HG03457 (cell line): ENCODE data around the gene DCUN1D2.
"Not testable (repeated sequence)": the region's sequence is repeated elsewhere in the genome, so short reads cannot be mapped to it uniquely, and the experiment has no call there.

Experiments
- ATAC-seq: cut with Tn5 transposase; IDR thresholded peaks from one replicate; pipeline ENCODE4 v1.9.1; 2021; ENCODE audit warnings: moderate number of reproducible peaks; ENCODE audit not compliant: unreplicated experiment

DCUN1D2 gene

DNA sequence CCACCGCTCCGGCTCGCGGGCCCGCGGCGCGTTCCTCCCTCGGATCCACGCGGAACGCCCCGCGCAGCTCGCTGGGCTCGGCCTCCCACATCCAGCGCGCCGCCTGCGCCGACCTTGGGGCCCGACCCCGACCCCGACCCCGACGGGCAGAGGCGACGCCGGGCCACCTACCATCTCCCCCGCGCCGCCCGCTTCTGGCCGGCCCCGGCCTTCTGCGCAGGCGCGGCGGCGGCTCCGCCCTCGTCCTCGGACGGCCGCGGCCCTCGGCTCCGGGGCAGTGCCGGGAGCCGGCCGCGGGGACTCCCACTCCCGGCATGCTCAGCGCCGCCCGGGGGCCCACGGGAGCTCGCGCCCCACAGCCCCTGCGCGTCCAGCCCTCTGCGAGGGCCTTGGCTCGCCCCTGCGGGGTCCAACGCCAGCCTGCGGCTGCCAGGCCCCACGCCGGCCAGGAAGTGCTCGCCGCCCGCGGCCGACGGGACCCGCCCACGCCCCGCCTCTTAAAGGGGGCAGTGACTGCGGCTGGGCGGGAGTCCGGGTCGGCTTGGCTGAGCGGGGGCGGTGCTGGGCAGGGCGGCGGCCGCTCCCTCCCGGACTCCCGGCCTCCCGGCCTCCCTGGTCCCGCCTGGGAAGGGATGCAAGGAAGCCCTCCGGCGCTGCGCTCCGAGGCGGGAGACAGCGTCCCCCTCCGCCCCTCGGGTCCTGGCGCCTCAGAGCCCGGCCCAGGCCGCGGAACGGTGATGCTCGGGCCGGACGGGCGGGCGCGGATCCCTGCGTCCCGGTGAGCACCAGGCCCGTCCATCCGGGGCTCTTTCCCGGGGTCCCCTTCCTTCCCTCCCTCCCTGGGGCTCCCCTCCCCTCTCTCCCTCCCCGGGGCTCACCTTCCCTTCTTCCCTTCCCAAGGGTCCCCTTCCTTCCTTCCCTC lies at the start of gene DCUN1D2:
DCUN1D2 (minus strand) TSS at position 216 of the 922 bp plus-strand sequence; CDS start at position 174, 42 bp downstream.
- peak; percentile 80 for ATAC-seq

DNA sequence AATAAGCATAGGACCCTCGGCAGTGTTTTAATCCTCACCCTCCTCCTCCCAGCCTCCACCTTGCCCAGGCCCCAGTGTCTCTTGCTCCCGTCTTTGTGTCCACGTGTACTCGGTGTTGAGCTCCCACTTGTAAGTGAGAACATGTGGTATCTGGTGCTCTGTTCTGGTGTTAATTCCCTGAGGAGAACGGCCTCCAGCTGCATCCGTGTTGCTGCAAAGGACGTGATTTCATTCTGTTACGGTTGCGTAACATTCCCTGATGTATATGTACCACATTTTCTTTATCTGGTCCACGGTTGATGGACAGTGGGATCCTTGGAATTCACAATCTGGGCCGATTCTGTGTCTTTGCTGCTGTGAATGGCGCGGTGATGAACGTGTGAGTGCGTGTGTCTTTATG lies 49.3 kb upstream of the DCUN1D2 start:
- ATAC-seq, result no peak

DNA sequence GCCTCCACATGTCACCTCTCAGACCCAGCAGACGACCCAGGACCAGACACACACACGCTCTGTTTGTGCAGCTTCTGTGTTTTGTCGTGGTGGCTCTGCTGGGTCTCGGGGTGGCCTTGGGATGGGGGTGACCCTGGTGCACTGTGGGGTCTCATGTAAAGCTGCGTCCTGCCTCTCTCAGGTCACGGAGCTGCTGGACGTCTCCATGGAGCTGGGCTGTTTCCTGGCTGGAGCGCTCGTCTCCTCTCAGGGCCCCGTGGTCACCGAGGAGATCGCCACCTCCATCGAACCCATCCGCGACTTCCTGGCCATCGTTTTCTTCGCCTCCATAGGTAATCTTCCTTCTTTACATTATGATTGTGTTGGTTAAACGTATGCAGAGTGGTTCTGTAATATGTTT lies 48.7 kb upstream of the DCUN1D2 start:
- ATAC-seq, result no peak

DNA sequence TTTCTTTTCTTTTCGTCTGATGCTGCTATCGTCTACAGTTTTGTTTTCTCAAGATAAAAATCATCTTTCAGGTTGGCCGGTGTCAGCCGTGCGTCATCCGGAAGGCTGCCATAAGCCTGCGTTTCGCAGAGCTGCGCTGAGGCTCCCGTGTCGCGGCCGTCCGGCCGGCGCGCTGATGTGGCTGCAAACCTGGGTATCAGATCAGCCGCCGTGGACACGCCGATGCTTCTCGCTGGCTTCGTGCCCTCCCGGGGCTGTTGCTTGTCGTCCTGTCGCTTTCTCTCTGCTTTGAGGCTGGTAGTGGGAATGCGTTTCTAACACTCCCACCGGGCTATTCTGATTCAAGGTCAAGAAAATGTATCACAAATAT lies 48.2 kb upstream of the DCUN1D2 start:
- ATAC-seq, result no peak

DNA sequence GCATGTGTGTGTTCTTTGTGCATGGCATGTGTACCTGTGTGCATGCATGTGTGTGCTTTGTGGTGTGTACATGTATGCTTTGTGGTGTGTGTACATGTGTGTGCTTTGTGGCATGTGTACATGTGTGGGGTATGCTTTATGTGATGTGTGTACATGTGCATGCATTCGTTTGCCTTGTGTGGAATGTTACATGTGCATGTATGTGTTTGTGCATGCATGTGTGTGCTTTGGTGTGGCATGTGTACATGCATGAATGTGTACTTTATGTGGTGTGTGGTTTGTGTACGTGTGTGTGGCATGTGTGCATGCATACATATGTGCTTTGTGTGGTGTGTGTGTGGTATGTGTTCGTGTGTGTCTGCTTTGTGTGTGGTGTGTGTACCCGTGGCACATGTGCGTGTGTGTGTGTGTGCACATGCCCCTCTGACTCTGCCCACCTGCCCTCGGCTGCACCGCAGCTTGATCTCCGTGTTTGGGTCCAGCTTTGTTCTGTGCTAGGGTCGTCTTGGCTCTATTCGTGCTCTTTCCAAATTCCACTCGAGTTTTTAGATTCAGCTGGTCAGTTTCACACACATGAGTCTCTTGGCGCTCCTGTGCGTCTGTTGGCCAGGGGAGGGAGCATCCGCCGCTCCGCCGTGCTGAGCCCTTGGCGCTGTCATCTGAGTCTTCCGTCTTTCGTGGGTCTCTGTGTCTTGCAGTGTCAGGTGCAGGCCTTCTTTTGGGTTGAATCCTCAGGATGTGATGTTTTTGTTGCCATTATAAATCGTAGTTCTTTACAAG lies 47.6 kb upstream of the DCUN1D2 start:
- no peak for ATAC-seq

DNA sequence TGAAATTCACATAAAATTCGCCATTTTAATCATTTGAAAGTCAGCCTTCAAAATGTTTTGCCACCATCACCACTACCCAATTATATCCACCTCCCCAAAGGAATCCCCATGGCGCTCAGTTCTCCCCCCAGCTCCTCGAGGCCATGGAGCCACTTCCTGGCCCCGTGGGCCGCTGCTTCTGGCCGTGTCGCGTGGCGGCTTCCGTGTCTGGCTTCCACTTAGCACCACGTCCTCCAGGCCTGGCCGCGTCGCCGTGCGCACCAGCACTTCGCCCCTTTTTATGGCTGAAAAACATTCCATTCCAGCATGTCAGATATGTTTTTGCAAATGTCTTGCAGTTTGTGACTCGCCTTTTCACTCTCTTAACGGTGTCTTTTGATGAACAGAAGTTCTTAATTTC lies 46.7 kb upstream of the DCUN1D2 start:
- ATAC-seq, result no peak

DNA sequence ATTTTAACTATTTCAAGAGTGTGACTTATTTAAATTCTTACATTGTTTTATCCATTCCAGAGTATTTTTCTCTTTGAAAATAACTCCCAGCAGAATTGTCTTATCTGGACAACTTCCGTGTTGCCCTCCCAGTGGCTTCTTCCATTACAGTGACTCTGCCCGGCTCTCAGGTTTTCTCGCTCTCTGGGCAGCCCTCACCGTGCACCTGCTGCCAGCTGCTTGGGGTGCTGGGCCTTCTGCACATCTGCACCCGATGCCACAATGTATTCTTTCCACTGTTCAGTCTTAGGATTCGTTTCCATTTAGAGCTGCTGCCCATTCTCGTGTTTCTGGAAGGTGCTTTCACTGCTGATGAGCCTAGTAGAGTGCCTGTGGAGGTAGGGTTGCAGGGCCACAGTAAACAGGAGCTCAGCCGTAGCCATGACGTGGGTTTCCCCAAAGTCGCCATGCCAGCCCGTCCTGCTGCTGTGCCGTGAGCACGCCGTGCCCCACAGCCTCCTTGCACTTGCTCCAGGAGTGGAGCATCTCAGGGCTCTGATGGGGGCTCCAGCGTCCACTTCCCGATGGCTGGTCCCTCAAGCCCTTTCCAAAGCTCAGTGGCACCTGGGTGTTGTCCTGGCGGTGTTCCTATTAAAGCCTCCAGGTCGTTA lies 46.1 kb upstream of the DCUN1D2 start:
- no peak for ATAC-seq

DNA sequence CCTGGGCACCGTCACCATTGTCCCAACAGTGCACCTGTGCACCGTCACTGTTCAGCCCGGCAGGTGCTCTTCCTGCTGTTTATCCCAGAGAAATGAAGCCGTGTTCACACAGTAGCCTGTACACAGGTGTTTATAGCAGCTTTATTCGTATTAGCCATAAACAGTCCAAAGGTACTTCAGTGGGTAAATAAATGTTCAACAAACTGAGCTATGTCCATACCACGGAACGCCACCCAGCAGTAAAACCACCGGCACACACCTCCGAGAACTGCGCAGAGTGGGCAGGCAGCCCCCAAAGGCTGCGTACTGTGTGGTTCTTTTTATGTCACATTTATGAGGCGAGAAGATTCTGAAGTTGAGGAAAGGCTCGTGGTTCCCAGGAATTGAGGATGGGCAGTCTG lies 44.9 kb upstream of the DCUN1D2 start:
- no peak for ATAC-seq

DNA sequence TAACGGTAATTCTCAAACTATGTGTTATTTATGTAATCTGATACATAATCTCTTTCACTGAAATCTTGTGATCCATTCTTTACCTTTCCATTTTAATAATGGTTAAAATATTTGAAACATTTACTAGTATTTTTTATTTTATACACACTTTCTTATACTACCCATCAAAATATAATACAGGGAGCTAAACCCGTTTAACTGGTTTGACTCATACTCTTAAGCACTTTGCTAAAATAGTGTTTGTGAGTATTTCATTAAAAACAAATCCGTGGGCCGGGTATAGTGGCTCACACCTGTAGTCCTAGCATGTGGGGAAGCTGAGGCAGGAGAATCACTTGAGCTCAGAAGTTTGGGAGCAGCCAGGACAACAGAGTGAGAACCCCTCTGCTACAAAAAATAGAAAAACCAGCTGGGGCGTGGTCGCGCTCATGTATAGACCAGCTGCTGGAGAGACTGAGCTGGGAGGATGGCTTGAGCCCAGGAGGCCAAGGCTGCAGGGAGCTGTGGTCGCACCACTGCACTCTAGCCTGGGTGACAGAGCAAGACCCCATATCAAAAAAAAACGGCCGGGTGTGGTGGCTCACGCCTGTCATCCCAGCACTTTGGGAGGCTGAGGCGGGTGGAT lies 43.8 kb upstream of the DCUN1D2 start:
- ATAC-seq, result no peak

DNA sequence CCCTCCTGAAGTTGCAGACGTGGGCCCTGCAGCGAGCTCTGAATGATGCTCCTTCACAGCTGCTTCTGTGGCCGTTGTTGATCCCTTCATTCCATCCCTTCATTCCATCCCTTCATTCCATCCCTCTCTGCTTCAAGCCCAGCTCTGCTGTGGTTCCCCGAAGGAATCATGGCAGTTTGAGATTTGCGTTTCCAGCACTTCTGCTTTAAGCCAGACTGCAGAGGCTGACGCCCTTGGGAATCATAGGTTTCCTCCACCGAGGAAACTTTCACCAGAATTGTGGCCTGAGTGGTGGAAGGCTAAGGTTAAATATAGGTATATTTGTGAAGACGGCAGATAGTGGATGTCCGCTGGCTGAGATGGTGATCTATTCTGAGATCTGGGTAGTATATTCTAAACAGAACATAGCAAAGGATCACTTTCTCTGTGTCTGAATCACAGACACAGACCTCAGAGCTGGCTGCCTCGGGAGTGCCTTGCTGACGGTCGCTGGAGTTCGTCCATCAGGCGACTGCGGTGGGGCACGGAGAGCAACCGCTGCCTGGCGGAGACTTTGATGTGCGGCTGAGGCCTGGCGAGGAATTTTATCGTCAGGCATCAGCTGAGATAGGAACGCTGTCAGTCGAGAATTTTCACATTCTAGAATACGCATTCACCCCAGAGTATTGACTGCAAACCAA lies 42.8 kb upstream of the DCUN1D2 start:
- ATAC-seq, result no peak

DNA sequence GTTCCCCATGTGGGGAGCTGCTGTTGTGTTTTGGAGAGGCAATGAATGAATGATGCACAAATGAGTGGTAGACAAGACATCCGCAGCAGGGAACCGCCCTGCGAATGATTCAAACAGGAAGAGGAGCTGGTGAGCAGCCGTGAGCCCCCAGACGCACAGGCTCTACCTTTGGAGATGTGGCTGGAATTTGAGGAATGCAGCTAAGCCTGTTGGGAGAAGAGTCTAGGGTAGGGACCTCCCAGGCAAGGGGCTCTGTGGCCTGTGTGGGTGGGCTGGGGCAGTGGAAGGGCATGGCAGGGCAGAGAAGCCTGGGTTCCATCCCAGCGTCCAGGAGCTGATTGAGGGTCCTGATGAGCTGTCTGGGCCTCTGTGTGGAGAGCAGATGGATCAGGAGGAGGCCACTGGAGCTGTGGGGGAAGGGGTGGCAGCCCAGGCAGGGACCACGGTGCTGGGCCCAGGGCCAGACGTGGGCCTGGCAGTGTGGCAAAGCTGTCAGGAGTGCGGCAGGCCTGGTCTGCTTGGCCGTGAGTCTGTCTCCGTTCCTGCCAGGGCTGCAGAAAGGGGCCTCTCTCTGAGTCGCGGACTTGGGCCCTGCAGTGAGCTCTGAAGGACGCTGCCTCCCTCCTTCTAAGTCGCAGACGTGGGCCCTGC lies 41.8 kb upstream of the DCUN1D2 start:
- no peak for ATAC-seq

DNA sequence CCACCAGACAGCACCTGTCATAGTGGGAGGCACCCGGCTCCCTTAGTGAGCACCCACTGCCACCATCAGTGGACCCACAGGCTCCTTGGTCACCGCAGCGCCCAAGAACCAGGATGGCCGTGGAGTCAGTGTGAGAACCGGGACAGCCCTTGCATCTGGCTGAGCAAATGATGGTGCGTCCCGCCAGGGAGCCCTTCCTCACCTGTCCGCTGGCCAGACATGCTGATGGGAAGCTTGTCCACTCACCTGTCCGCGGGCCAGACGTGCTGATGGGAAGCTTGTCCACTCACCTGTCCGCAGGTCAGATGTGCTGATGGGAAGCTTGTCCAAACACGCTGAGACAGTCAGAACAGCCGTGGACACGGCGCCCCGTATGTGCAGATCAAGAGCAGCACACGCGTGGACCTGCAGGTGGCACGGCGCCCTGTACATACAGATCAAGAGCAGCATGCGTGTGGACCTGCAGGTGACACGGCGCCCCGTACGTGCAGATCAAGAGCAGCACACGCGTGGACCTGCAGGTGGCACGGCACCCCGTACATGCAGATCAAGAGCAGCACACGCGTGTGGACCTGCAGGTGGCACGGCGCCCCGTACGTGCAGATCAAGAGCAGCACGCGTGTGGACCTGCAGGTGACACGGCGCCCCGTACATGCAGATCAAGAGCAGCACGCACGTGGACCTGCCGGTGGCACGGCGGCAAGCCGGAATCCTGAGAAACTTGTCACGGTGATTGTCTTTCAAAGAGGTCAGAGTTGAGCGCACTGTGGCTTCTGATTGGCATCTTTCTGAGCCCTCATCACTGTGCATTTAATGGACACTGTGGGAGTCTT lies 40.7 kb upstream of the DCUN1D2 start:
- ATAC-seq, result no peak

DNA sequence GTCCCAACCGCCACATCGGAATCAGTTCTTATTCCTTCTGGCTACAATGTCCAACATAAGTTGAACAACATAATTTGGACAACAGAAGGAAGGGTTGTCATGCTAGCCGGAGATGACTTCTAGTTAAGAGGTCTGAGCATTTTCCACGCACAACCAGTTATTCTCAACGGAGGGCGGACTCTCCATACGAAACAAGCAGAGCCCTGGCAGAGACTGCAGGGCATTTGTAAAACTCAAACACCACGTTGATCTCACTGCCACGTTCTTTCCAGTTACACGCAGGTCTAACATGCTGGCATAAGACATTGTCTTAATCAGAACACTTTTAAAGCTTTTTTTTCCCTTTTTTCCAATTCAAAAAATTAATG lies 38.3 kb upstream of the DCUN1D2 start:
- ATAC-seq, result no peak

DNA sequence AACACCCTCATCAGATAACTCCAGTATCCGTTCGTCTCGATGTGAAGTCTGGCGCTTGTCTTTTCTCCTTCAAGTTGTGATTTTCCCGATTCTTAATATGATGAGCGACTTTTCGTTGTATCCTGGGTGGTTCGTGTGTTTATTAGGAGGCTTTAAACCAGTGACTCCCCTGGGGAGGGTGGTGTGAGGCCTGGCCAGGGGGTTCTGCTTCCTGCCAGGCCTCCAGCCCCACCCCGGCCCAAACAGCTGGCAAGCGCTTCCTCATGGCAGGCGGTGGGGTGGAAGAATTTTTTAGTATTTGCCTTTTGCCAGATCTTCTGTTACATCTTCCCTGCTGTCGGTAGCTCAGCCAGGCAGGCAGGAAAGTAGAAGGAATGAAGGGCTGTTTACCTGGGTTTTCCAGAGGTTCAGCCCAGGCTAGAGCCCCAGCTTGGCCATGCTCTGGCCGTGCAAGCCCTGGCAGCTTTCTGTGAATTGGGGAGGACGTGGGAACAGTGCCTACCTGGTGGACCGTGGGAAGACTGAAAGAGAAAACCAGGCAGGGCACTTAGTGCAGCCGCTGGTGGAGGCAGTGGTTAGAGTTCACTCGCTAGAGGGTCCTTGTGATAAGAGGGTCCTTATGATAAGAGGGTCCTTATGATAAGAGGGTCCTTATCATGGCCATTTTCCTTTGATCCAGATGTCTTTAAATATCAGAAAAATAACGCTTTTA lies 37.7 kb upstream of the DCUN1D2 start:
- no peak for ATAC-seq

DNA sequence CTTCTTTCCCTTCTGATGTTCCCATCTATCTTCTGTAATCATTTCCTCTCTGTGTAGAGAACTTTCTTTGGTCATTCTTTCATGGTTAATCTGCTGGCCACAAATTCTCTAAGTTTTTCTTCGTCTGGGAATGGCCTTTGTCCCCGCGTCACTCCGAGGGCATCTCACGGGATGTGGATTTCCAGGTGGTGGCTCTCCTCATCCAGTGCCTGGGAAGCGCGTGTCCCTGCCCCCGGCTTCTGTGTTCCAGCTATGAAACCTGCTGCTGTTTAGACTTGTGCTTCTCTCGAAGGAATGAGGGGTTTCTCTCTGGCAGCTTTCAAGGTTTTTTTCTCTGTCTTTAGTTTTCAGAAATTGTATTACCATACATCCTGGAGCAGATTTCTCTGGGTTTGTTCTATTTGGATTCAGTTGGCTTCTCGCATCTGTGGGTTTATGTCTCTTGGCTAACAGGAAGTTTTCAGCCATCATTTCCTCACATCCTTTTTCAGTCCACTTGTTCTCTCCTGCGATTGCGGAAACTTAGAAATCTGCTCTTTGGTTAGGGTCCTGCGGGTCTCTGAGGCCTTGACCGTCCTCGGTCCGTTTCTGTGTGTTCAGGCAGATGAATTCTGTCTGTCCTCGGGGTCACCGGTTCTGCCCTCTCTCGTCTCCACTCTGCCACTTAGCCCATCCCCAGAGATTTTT lies 36.9 kb upstream of the DCUN1D2 start:
- ATAC-seq, result no peak

DNA sequence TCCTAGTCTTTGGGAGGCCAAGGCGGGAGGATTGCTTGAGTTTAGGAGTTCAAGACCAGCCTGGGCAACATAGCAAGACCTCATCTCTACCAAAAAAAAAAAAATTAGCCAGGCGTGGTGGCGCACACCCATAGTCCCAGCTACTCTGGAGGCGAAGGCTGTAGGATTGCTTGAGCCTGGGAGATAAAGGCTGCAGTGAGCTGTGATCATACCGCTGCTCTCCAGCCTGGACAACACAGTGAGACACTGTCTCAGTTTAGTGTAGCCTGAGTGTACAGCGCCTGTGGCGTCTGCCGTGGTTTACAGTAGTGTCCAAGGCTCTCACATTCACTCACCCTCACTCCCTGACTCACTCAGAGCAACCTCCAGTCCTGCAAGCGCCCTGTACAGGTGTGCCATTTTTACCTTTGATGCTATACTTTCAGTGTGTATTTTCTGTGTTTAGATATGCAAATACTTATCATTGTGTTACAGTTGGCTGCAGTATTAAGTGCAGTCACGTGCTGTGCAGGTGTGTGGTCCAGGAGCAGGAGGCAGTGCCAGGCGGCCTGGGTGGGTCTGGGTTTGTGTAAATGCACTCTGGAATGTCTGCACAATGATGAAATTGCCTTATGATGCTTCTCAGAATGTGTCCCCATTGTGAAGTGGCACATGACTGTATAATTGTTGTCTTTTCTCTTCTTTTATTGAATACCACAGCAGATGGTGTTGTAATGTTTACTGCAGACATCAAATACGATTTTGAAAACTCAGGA lies 36.1 kb upstream of the DCUN1D2 start:
- no peak for ATAC-seq

DNA sequence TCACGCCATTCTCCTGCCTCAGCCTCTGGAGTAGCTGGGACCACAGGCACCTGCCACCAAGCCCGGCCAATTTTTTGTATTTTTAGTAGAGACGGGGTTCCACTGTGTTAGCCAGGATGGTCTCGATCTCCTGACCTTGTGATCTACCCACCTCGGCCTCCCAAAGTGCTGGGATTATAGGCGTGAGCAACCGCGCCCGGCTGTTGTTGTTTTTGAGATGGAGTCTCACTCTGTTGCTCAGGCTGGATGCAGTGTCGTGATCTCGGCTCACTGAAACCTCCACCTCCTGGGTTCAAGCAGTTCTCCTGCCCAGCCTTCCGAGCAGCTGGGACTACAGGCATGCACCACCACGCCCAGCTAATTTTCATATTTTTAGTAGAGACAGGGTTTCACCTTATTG lies 31.9 kb upstream of the DCUN1D2 start:
- not testable (repeated sequence) for ATAC-seq
